K562 (cell line): ENCODE data around the gene PLEKHF1. TPM values are rescaled to one million over a fixed set of nuclear protein-coding genes. Genes with fewer than 3 reads are reported as not detected.

Source experiments
- ATAC-seq: fragments of 200-7000 bp; cut with Tn5 transposase; 3 replicates; pipeline ENCODE4 v1.9.1; 2020; ENCODE audit warnings: moderate library complexity
- BruUV-seq: library from RNA; stranded (reverse); fragments of 400-500 nt; replicated peaks from 2 replicates; lab custom pipeline; 2021; lab: Mats Ljungman, UMichigan
- CTCF ChIA-PET: fragments of 300-600 bp; formaldehyde crosslinking; extraction: SDS; loops from one replicate; lab custom pipeline; 2021; ENCODE audit warnings: low intra/inter-chr PET ratio; lab: Yijun Ruan, JAX
- POLR2A ChIA-PET: fragments of 300-600, 350-650 bp; sonication (Branson Sonifier 250); formaldehyde crosslinking; extraction: SDS; loops from one replicate; lab custom pipeline; 2021; ENCODE audit warnings: antibody characterized with exemption, inconsistent platforms; lab: Yijun Ruan, JAX
- DNase-seq, 4 experiments: peaks; one replicate each; pipeline versions ENCODE4 v3.0.0 to v3.0.0-alpha.2; 2011 to 2018; ENCODE audit warnings: low spot score in 3 of 4, mixed read lengths in 3 of 4; ENCODE audit errors: extremely low read depth in 1 of 4
- FAIRE-seq: peaks from 2 replicates; lab custom pipeline; 2011; peaks lifted over from hg19 to GRCh38; lab: Jason Lieb, UNC
- H2AFZ ChIP-seq: 2 replicates; pipeline ENCODE4 v1.6.0; 2011; ENCODE audit warnings: low read depth, low read length, control low read depth, inconsistent platforms
- H3K27ac ChIP-seq: fragments of 200-600 bp; 3 replicates; pipeline ENCODE4 v1.8.0; 2011; ENCODE audit warnings: low read depth, mild to moderate bottlenecking, control low read depth, inconsistent platforms, low read length, moderate library complexity, mixed read lengths; ENCODE audit errors: extremely low read depth
- H3K27me3 ChIP-seq, 2 experiments: fragments of 300-600 bp in 1 of 2; 2 replicates in 1 of 2; 3 replicates in 1 of 2; pipeline versions ENCODE4 v1.6.0 to v1.8.0; 2011; ENCODE audit warnings: inconsistent platforms in 2 of 2, low read length in 2 of 2, mild to moderate bottlenecking in 1 of 2, mixed read lengths in 1 of 2, moderate library complexity in 1 of 2; ENCODE audit not compliant: control insufficient read depth in 2 of 2, insufficient read depth in 2 of 2
- H3K36me3 ChIP-seq: fragments of 300-600 bp; 3 replicates; pipeline ENCODE4 v1.8.0; 2011; ENCODE audit warnings: mild to moderate bottlenecking, low read length, inconsistent platforms; ENCODE audit not compliant: control insufficient read depth, insufficient read depth
- H3K4me1 ChIP-seq, 2 experiments: fragments of 200-600 bp in 1 of 2; replicated peaks in 1 of 2; 2 replicates in 1 of 2; 3 replicates in 1 of 2; pipeline versions ENCODE4 v1.5.1 to v1.8.0; 2011; ENCODE audit warnings: inconsistent platforms in 2 of 2, low read length in 2 of 2, mild to moderate bottlenecking in 1 of 2, mixed read lengths in 1 of 2, moderate library complexity in 1 of 2; ENCODE audit not compliant: control insufficient read depth in 2 of 2, insufficient read depth in 2 of 2
- H3K4me2 ChIP-seq: 2 replicates; pipeline ENCODE4 v1.6.1; 2011; ENCODE audit warnings: low read length, control low read depth, inconsistent platforms, mixed read lengths; ENCODE audit not compliant: insufficient read depth
- H3K4me3 ChIP-seq: fragments of 200-600 bp; sonication (generic), shearing (Covaris generic); 2 replicates; pipeline ENCODE4 v1.5.1; 2016; ENCODE audit warnings: control low read depth, inconsistent platforms
- H3K79me2 ChIP-seq: fragments of 200-600 bp; 3 replicates; pipeline ENCODE4 v1.8.0; 2011; ENCODE audit warnings: low read length, inconsistent platforms; ENCODE audit not compliant: control insufficient read depth, insufficient read depth
- H3K9ac ChIP-seq, 2 experiments: 2 replicates each; pipeline versions ENCODE4 v1.6.0 to v1.6.1; 2011; ENCODE audit warnings: low read depth in 2 of 2, low read length in 2 of 2, control low read depth in 1 of 2, inconsistent platforms in 1 of 2, mild to moderate bottlenecking in 1 of 2, mixed read lengths in 1 of 2; ENCODE audit not compliant: insufficient read depth in 1 of 2
- H3K9me1 ChIP-seq: one replicate; pipeline ENCODE4 v1.6.0; 2011; ENCODE audit warnings: inconsistent platforms, mild to moderate bottlenecking, low read length, moderate library complexity; ENCODE audit not compliant: control insufficient read depth, insufficient read depth
- H3K9me3 ChIP-seq: replicated peaks from 2 replicates; pipeline ENCODE4 v1.5.1; 2011; ENCODE audit warnings: low read depth, low read length, inconsistent platforms; ENCODE audit not compliant: control insufficient read depth, insufficient read depth
- H4K20me1 ChIP-seq: replicated peaks from 2 replicates; pipeline ENCODE4 v1.6.1; 2011; ENCODE audit warnings: low read length, inconsistent platforms, mixed read lengths; ENCODE audit not compliant: control insufficient read depth, insufficient read depth
- ADNP ChIP-seq: fragments of 200-800 bp; sonication (Bioruptor generic); IDR thresholded peaks from 2 replicates; pipeline ENCODE4 v1.6.1; 2016; ENCODE audit warnings: missing genetic modification characterization, missing compliant biosample characterization
- CHD2 ChIP-seq: IDR thresholded peaks from 2 replicates; pipeline ENCODE4 v1.6.1; 2011; ENCODE audit warnings: low read depth, low read length
- DIDO1 ChIP-seq: fragments of 450-650 bp; IDR thresholded peaks from 2 replicates; pipeline ENCODE4 v1.6.1; 2016; ENCODE audit warnings: low read depth, missing biosample characterization, missing genetic modification characterization
- E2F6 ChIP-seq, 2 experiments: IDR thresholded peaks; 2 replicates each; pipeline ENCODE4 v1.6.1; 2011; ENCODE audit warnings: borderline replicate concordance in 1 of 2, control low read depth in 1 of 2, low read depth in 1 of 2, low read length in 1 of 2, mild to moderate bottlenecking in 1 of 2, mixed read lengths in 1 of 2, moderate library complexity in 1 of 2; ENCODE audit not compliant: insufficient read depth in 1 of 2, insufficient read length in 1 of 2, poor library complexity in 1 of 2, severe bottlenecking in 1 of 2; ENCODE audit errors: extremely low read depth in 1 of 2
- EHMT2 ChIP-seq: fragments of 450-650 bp; IDR thresholded peaks from 2 replicates; pipeline ENCODE4 v1.6.1; 2018; ENCODE audit warnings: antibody characterized with exemption
- ERF ChIP-seq: fragments of 450-650 bp; formaldehyde crosslinking; IDR thresholded peaks from 2 replicates; pipeline ENCODE4 v1.4.0; 2020; ENCODE audit warnings: mild to moderate bottlenecking, mixed read lengths
- FOXO4 ChIP-seq: fragments of 450-650 bp; formaldehyde crosslinking; IDR thresholded peaks from 2 replicates; pipeline ENCODE4 v1.4.0; 2020; ENCODE audit warnings: mild to moderate bottlenecking, moderate library complexity
- HEY1 ChIP-seq: fragments of 250-450 bp; sonication (Bioruptor Pico); IDR thresholded peaks from 2 replicates; pipeline ENCODE4 v1.5.0; 2020; ENCODE audit warnings: mild to moderate bottlenecking, moderate library complexity, borderline replicate concordance
- HNRNPUL1 ChIP-seq: fragments of 200-400 bp; formaldehyde crosslinking; IDR thresholded peaks from 2 replicates; pipeline ENCODE4 v1.6.1; 2017; ENCODE audit warnings: low read length
- IFI16 ChIP-seq: fragments of 250-450 bp; sonication (Bioruptor Pico); IDR thresholded peaks from 2 replicates; pipeline ENCODE4 v2.1.2; 2022; ENCODE audit warnings: mild to moderate bottlenecking, inconsistent platforms
- NEUROD1 ChIP-seq: fragments of 150-350 bp; IDR thresholded peaks from 2 replicates; pipeline ENCODE4 v1.6.1; 2014; ENCODE audit warnings: borderline replicate concordance, low read length, low read depth; ENCODE audit not compliant: partially characterized antibody
- NFE2L1 ChIP-seq: fragments of 450-650 bp; IDR thresholded peaks from 2 replicates; pipeline ENCODE4 v1.6.1; 2016; ENCODE audit warnings: missing genetic modification characterization, low read depth, mild to moderate bottlenecking, missing compliant biosample characterization, moderate library complexity, borderline replicate concordance
- NONO ChIP-seq, 2 experiments: fragments of 200-400 bp in 1 of 2; fragments of 450-650 bp in 1 of 2; formaldehyde crosslinking in 1 of 2; IDR thresholded peaks; 2 replicates each; pipeline ENCODE4 v1.6.1; 2017; ENCODE audit warnings: low read depth in 2 of 2, mild to moderate bottlenecking in 2 of 2, moderate library complexity in 2 of 2, low read length in 1 of 2
- ZBTB1 ChIP-seq: sonication (generic); formaldehyde crosslinking; IDR thresholded peaks from 2 replicates; pipeline ENCODE4 v1.8.1; 2023; ENCODE audit warnings: missing genetic modification reagents, low read depth, mild to moderate bottlenecking, borderline replicate concordance
- ZNF282 ChIP-seq: sonication (generic); formaldehyde crosslinking; IDR thresholded peaks from 2 replicates; pipeline ENCODE4 v1.8.1; 2023; ENCODE audit warnings: missing genetic modification reagents
- WGBS: fragments of 100-300 bp; shearing (Covaris generic); methylation state at CpG from one replicate; pipeline ENCODE4 v1.1.6; 2016; ENCODE audit warnings: low coverage, mixed read lengths; ENCODE audit not compliant: insufficient coverage; ENCODE audit errors: missing lambda C conversion rate; 5-methylcytosine and 5-hydroxymethylcytosine counted together
- in situ Hi-C: fragments of 300-500 bp; cut with MboI; formaldehyde crosslinking; loops from 4 replicates; pipeline ENCODE4 v1.15.0; 2018; ENCODE audit warnings: inconsistent platforms, mixed read lengths
- intact Hi-C: fragments of 100-400 bp; cut with micrococcal nuclease; formaldehyde crosslinking; loops from 2 replicates; pipeline ENCODE4 v1.14.2; 2022
- polyA plus RNA-seq, 8 experiments: library from polyadenylated mRNA; depleted of rRNA in 4 of 8; stranded (reverse) in 5 of 8; unstranded in 3 of 8; fragments of >200 nt; fragmentation: Nextera tagmentation in 2 of 8; fragmentation: Illumina TruSeq in 1 of 8; extraction: Ambion mirVana in 2 of 8; extraction: Trizol in 1 of 8; gene quantifications; 2 replicates each; pipeline versions ENCODE4 v1.2.1 to v1.2.3, GENCODE V29; 2011 to 2014; ENCODE audit warnings: inconsistent platforms in 1 of 8, missing spikeins in 1 of 8
- total RNA-seq, 7 experiments: library from RNA; depleted of rRNA in 6 of 7; stranded (reverse); fragments of >200 nt in 6 of 7; fragmentation: Illumina TruSeq in 2 of 7; extraction: Trizol in 2 of 7; gene quantifications; 2 replicates each; pipeline versions ENCODE4 v1.2.1 to v1.2.3, GENCODE V29; 2011 to 2021; ENCODE audit warnings: low replicate concordance in 1 of 7
- TF ChIP-seq, protein P1 (sequence below): fragments of 250-450 bp; sonication (Bioruptor Pico); IDR thresholded peaks from 2 replicates; pipeline ENCODE4 v1.4.0; 2020; ENCODE audit warnings: mild to moderate bottlenecking, moderate library complexity

PLEKHF1 gene
- total and polyA plus RNA-seq, 9 of the 15 experiments (the other 6 are each of a cell fraction or from before 2014, with no cell fraction given): 0.07 to 13.4 (median 3.9) TPM; not detected in 1

- 31% methylated on average over 7 of the region's 7 CpGs for WGBS
- intact Hi-C loops (no loop called here), in situ Hi-C loops (no loop called here)
- H3K9ac ChIP-seq: no peak overlapping the region
- no peaks in the 10 kb centered on the region for H3K9me1 ChIP-seq
- POLR2A ChIA-PET: interaction anchor here (0.7 to 2.2 kb wide), 7 partner anchors 9 to 326 kb away, joined by 3 to 9 read pairs (median 3); partner anchors contain the start of gene POP4
- H3K27ac ChIP-seq: no peak overlapping the region
- TF ChIP-seq ERF (CRISPR knock-in tag): no peak
- no peak for TF ChIP-seq ADNP (tag)
- no peak for TF ChIP-seq IFI16
- TF ChIP-seq HEY1 (CRISPR knock-in tag): no peak
- TF ChIP-seq EHMT2: no peak
- no peak for TF ChIP-seq NEUROD1
- no peak for TF ChIP-seq HNRNPUL1
- TF ChIP-seq, protein P1, sequence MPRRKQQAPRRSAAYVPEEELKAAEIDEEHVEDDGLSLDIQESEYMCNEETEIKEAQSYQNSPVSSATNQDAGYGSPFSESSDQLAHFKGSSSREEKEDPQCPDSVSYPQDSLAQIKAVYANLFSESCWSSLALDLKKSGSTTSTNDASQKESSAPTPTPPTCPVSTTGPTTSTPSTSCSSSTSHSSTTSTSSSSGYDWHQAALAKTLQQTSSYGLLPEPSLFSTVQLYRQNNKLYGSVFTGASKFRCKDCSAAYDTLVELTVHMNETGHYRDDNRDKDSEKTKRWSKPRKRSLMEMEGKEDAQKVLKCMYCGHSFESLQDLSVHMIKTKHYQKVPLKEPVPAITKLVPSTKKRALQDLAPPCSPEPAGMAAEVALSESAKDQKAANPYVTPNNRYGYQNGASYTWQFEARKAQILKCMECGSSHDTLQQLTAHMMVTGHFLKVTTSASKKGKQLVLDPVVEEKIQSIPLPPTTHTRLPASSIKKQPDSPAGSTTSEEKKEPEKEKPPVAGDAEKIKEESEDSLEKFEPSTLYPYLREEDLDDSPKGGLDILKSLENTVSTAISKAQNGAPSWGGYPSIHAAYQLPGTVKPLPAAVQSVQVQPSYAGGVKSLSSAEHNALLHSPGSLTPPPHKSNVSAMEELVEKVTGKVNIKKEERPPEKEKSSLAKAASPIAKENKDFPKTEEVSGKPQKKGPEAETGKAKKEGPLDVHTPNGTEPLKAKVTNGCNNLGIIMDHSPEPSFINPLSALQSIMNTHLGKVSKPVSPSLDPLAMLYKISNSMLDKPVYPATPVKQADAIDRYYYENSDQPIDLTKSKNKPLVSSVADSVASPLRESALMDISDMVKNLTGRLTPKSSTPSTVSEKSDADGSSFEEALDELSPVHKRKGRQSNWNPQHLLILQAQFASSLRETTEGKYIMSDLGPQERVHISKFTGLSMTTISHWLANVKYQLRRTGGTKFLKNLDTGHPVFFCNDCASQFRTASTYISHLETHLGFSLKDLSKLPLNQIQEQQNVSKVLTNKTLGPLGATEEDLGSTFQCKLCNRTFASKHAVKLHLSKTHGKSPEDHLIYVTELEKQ (CRISPR knock-in tag): no peak
- TF ChIP-seq ZNF282 (CRISPR knock-in tag): no peak
- TF ChIP-seq DIDO1 (tag): no peak
- no peak for TF ChIP-seq FOXO4
- TF ChIP-seq E2F6 (IDR thresholded peaks at IDR 0.05; ENCODE audit: borderline replicate concordance in 1 of 2, extremely low read depth in 1 of 2, insufficient read depth in 1 of 2, insufficient read length in 1 of 2, low read depth in 1 of 2, low read length in 1 of 2, poor library complexity in 1 of 2, severe bottlenecking in 1 of 2): no peak
- no peak for TF ChIP-seq NONO (IDR thresholded peaks at IDR 0.05; ENCODE audit: low read depth in 2 of 2, low read length in 1 of 2)
- TF ChIP-seq ZBTB1 (CRISPR knock-in tag): no peak
- TF ChIP-seq CHD2: no peak
- no peak for TF ChIP-seq NFE2L1
- CTCF ChIA-PET: no interaction called here
- DNase-seq: no peak
- no peak overlapping the region for H3K4me2 ChIP-seq
- no TSS peak for BruUV-seq
- ATAC-seq: no peak
- peaks cover 0 to 16% of the 10 kb centered on the region in 2 experiments; a peak in 2 of 5 replicates for H3K4me1 ChIP-seq
- H4K20me1 ChIP-seq: no peaks in the 10 kb centered on the region
- no peak overlapping the region for H3K4me3 ChIP-seq
- no peaks in the 10 kb centered on the region for H3K79me2 ChIP-seq
- no peak for FAIRE-seq
- peaks cover 25% of the 10 kb centered on the region; the same call in 2 of the 3 replicates for H3K36me3 ChIP-seq
- no peaks in the 10 kb centered on the region for H3K27me3 ChIP-seq
- H3K9me3 ChIP-seq: no peaks in the 10 kb centered on the region
- no peak overlapping the region for H2AFZ ChIP-seq
These were observed 46.4 kb upstream of the PLEKHF1 start for GRCh38 chr19:29618871-29619270.
